GM18868 (cell line): ENCODE results near the gene SPEM3.

Experiments used
- ATAC-seq: cut with Tn5 transposase; IDR thresholded peaks from one replicate; pipeline ENCODE4 v1.9.1; 2021; ENCODE audit warnings: mild to moderate bottlenecking, moderate library complexity; ENCODE audit not compliant: unreplicated experiment

The SPEM3 gene

DNA sequence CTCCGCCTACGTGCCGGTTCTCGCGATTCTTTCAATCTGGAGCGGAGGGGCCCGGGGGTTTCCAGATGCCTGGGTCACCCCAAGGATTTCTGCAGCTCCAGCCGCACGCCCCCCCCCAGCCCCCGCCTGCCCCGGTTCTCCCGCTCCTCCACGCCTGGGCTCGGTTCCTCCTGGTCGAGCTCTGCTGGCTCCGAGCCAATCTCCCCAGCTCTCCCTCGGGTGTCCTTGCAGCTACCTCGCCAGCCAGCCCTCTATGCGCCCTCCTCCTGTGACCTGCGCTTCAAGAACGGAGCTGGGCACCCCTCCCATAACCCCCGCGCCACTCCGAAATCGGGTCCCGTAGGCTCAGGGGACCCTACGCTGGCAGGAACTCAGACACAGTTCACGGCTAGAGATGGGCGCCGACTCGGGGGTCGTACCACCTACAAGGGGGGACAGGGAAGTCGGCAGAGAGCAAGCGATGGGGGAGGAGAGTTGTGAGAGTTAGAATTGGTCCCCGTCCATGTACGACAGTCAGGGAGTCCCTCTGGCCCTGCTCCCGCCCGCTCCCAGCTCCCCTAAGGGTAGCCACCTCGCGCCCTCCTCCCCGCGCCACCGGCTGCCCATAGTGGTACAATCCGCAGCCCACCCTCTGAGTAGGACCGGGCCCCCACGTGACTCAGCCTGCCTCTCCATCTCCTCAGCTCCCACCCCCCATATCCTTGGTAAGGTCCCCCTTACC is 11.6 kb downstream of the SPEM3 start:
- no peak for ATAC-seq

DNA sequence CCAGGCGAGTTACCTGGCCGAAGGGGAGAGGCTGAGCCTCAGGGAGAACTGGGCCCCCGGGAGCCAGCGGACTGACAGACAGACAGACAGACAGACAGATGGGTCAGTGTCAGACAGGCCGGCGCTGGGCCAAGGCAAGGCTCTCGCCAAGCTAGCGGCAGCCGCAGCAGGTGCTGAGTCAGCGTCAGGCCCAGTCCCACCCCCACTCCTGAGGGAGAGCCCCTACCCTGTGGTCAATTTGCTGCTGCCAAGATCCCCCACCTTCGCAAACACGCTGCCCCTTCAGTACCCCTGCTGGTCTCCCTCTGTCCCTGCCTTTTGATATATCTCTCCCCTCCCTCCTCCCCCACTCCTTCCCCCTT is 12.2 kb downstream of the SPEM3 start:
- ATAC-seq, result no peak

DNA sequence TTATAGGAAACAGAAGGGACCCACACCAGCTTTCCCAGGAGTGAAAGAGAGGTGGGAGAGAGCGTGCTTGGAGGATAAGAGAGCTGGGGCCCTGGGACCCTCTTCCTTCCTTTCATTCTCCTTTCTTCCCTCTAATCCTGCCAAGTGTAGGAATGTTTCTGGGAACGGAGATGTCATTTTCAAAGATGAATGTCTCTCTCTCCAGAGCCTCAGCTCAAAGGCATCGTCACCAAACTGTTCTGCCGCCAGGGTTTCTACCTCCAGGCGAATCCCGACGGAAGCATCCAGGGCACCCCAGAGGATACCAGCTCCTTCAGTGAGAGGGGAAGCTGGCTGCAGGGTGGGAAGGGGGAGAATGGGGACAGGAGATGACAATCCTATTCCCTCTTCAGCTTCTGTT is 12.6 kb downstream of the SPEM3 start:
- no peak for ATAC-seq

DNA sequence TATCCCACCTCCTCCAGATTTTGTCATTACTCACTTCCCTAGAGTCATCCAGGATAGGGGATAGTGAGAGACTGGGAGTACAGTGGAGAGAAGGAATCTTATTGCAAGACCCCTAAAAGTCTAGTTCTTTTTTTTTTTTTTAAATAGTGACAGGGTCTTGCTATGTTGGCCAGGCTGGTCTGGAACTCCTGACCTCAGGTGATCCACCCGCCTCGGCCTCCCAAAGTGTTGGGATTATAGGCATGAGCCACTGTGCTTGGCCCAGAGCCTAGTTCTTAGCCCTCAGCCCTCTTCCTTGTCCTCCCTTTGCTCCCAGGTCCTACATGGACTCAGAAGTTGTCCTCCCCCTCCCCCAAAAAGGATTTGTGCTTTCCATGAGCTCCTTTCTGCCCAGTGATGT is 13.5 kb downstream of the SPEM3 start:
- ATAC-seq, result no peak

DNA sequence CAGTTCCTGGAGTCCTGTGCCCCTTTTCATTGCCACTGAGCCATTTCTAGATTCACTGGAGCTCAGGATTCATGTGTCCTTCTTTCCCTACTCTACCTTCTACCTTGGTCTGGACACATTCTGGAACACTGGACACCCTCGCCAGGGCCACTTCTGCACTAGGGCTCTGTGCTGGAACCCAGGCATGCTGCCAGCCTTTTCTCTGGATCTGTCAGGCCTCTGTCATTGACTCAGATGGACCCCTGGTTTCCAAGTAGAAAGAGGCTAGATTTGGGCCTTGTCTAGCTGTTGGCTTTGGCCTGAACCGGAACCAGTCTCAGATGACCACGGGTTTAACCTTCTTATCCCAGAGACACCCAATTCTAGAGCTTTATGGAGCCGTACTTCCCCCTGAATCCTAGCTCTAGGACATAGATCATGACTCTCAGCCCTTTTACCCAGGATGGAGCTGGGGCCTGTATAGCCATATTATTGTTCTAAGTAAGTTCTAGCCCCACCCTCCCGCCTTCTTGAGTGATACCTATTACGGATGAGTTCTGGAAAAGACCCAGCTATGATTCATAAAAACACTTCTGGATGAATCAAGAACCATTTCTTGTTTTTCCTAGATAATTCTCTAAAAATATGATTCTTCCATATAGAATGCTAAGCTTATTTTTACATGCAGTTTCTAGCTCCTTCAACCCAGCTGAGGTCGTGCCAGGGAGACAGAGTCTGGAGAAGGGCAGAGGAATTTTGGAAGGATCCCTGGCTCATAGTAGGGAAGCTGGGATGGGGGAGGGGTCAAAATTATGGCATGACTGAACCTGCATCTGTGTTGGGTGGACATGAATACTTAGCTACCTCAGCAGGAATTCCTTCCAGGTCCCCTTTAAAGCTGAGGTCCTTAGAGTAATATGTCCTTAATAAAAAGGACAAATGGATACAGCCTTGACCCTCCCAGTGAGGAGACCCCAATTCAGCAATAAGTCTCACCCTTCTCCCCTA is 15.1 kb downstream of the SPEM3 start:
- ATAC-seq, result no peak

DNA sequence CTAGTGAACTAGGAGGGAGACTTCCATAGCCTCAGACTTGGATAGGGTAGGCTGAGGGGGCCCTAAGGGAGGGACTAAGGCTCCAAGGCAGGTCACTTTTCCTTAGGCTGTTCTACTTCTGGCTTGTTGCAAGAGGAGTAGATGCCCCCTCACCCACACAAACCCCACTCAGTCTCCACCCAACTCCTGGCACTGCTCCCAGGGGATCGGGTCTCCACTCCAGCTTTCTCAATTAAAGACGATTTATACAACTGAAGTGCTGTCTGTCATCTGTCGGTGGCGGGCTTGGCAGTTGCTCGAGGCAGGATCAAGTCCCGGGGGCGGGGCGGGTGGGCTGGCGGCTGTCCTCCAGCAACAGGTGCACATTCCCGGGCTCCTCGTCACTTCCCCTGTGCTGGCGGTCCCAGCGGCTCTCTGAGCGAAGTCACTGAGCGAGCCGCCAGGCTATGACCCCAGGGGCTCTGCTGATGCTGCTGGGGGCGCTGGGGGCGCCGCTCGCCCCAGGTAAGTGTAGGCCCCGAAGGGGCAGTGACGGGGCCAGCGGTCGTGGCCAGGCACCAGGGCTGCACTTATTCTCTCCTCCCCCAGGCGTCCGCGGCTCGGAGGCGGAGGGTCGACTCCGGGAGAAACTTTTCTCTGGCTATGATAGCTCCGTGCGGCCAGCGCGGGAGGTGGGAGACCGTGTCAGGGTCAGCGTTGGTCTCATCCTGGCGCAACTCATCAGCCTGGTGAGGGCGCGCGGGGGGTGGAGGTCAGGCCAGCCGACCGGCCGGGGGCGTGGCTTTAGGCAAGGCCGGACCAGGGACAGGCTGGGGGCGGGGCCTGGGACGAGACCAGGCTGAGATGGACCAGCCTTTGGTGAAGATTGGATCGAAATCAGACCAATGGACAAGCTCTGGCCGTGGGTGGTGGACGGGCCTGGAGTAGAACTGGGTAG is 16.3 kb downstream of the SPEM3 start, which contains the start of gene CHRNB1:
Gene CHRNB1 (plus strand): TSS at position 380 of the 937 bp plus-strand sequence. CDS start 67 bp downstream, at position 447.
- ATAC-seq, result no peak

DNA sequence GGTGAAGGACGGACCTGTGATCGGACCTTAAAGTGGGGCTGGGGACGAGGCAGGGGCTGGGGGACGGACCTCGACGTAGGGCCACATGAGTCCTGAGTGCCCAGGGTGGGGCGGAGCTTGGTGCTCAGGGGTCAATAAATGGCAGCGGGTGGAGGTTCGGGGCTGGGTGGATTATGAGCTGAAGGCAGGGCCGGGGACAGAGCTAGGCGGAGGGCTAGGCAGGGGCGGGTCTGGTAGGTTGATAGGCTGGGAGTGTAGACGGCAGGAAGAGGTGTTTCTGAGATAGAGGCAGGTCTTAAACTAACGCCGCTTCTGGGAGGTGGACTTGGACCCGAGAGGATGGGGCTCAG is 16.9 kb downstream of the SPEM3 start:
- no peak for ATAC-seq

DNA sequence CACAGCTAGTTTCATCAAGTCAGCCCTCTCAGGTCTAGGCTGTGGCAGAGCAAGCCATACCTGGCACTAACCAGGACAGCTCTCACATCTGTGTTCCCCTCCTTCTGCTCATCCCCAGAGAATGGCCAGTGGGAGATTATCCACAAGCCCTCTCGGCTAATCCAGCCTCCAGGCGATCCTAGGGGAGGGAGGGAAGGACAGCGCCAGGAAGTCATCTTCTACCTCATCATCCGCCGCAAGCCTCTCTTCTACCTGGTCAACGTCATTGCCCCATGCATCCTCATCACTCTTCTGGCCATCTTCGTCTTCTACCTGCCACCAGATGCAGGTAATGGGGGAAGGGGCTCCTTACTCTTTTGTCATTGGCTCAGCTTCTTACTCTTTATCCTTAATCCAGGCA is 19.8 kb downstream of the SPEM3 start:
- ATAC-seq, result no peak

DNA sequence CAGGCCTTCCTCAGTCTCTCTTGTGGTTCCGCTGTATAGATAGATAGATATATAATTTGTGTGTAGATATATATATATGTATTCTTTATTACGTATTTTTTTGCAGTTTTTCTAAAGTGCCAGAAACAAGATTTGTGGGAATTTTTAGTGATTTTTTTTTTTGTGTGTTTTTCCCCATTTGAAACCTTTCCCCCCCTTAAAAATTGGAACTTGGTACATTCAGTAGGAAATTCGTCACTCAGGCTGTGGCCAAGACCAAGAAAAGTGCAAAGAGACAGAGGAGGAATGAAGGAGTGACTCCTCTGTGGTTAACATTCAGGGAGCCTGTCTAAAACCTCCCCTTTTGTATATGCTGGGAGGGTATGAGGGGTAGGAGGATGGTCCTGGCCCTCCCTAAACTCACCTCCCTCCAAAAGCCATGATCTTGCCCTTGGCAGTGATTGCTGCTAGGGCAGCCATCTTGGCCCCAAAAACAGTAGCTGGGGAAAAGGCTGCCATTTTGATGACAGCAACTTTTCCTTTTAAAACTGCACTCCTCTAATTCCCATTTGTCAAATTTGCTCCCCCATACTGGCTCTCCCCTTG is 31.4 kb downstream of the SPEM3 start:
- ATAC-seq, result no peak

DNA sequence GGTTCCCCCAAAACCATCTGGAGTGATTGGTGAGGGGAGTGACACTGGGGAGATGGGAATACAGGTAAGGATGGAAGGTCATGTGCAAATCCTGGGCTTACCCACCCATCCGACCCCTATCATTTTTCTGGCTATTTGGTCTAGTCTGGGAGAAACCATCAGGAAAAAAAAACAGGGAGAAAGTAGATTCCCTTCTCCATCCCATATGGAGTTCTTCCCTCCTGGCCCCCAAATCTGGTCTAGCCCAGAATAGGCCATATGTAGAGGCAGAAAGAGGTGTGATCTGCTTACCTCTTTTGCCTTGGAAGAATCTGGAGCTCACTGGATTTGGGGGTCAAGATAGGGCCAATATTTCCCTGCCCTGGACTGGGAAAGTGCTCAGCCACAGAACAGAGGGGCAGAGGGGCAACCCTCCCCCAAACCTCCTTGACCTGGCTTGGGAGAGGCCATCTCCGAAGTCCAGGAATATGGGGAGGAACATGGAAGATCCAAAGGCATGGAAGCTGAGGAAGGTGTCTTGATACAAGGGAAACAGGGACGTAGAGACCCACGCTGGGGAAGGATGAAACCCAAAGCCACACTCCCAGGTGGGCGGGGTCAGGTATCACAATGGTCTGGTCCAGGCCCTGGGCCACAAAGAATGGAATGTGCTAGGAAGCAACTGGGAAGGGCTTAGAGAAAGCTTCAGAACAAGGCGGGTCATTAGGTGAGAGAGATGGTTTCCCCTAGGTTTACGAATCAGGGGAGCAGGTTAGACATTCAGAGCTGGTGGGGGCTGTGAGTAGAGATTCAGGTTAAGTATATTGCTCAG is 32.4 kb downstream of the SPEM3 start:
- no peak for ATAC-seq

DNA sequence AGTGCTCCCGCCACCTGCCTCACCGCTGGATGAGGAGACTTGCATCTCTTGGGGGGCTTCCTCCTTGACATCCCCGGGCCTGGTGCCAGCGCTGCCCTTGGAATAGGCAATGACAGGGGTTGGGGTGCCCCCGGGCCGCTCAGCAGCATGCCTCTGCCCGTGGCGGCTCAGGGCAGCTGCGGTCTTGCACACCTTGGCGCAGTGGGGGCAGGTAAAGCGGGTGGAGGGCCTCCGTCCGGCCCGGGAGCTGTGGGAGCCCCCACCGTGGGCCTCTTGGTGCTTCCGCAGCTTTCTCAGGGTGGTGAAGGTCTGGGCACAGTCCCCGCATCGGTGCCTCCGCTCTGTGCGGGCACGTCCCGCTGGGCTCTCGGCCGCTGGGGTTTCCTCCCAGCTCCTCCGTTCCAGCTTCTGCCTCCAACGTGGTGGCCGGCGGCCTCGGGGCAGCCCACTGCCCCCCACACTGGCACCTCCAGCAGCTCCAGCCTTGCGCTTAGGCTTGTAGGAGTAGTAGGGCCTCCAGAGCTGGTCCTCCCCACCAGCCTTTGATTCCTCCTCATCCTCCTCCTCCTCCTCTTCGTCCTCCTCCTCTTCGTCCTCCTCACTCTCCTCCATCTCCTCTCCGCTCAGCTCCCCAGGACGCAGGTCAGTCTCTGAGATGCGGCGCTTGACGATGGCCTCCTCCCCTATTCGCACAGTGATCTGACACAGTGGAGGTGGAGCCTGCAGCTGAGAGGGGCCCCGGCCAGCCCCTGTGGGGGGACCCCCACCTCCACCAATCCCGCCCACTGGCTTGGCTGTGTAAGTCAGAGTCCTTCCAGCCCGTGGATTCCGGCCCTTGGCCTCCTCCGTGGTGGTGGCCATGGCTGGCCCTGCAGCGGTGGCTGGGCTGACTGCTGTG is 34.1 kb downstream of the SPEM3 start:
- no peak for ATAC-seq

DNA sequence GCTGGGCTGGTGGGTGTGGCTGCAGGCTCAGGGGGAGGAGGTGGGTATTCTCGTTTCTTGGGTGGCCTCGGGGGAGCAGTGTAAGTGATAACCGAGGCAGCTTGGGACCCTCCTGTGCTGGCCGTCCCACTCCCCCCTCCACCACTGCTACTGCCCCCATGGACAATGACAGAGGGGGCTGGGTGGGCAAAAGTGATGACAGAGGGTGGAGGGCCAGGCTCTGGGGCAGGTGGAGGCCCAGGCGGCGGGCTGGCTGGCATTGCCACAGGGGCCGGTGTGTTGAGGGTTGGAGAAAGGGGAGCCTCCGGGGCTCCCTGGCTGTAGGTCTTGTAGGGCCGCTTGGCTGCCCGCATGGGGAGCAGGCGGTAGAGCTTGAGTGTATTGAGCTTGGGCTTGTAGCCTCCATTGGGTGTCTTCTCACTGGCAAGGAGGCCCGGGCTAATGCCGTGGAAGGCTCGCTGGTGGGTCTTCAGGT is 34.8 kb downstream of the SPEM3 start:
- ATAC-seq, result no peak

DNA sequence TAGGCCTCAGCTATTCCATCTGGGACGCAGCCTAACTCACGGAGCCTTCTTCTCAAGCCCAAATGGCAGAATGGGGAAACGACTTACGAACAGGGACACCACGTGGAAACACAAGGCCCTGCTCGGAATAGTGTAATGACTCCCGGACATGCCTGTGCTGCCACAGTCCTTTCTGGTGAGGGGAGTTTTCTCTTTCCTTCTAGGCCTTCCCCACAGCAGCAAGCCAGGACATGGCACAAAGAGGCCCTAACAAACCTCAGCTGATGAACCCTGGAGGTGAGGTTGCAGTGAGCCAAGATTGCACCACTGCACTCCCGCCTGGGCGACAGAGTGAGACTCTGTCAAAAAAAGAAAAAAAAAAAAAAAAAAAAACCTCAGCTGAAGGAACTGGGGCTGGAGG is 35.4 kb downstream of the SPEM3 start:
- ATAC-seq, result no peak

DNA sequence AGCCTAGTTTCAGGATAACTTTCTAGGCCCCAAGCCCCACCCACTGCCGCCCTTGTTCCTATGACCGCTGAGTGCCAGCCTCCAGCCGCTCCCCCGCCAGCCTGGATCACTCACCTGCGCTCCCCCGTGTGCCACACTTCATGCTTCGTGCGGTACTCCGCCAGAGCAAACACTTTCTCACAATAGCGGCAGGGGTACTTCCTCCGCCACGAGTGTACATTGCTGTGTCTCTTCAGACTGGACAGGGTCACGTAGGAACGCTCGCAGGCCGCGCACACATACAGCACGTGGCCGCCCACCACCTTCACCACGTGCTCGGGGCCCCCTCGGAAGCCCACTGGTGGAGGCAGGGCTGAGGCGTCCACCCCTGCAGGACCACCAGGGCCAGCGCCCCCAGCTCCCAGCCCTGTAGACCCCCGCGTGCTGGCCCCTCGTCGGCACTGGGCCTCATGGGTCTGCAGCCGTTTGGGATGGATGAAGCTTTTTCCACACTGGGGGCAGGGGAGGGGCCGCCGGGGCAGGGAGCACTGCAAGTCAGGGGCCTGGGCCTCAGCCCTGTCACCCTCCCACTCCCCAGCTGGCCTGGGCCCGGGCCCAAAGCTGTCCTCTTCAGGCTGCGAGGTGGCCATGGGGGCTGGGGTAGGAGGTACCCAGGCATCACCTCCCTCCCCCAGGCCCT is 37.1 kb downstream of the SPEM3 start:
- no peak for ATAC-seq

DNA sequence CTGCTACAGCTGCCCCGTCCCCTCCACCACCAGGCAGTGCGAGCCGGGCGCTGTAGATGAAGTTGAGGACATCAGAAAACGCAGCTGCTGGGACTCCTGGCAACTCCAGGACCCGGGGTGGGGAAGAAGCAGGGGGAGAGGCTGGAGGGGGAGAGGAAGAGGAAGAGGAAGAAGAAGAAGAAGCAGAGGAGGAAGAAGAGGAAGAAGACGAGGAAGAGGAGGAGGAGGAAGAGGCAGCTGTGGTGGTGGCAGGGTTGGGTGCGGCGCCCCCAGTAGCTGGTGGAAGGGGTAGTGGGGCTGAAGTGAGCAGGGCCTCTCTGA is 37.6 kb downstream of the SPEM3 start:
- no peak for ATAC-seq

DNA sequence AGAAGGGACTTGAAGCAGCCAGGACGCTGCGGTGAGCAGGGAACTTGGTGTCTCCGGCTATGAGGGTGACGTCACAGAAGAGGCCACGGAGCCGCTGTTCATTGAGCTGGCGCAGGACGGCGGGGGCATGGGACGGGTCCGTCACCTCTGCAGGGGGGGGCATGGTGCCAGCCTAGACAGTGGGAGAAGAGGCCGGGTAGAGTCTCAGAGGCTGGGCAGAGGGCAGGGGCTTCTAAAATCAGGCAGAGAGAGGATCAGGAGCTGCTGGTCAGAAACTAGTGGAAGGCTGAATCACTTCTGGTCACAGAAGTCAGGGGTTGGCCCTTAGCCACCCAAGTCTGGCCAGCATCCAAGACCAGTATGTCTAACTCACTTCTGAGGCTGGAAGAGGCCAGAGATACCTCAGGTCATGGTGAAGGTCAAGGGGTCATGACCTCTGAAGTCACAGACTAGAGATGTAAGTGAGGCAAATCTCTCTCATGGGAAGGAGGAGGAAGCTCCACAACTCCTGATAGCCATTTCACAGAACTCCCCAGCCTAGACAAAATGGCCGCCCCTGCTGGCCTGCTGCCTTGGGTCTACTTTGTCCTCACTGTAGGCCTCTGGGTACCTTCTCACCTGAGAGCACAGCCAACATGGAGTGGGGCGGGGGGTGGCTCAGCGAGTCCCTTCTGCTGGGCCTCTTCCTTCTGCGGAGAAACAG is 38.1 kb downstream of the SPEM3 start:
- ATAC-seq, result no peak

DNA sequence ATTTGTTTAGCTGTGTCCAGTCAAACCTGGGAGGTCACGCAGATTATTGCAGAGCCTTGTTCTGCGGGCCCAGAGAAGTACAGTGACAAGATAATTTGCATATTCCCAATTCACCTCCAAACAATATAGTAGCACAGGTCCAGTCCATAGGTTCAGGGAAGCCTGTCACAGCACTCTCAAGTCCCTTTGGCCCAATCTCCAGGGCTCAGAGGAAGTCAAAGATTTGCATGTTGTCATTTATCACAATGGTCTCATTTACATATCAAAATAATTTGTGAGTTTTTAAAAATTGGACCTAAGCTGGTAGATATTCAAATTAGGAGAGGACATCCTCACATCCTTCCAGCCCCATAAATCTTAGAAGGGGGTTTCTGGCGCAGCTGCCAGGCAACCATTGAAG is 38.8 kb downstream of the SPEM3 start:
- ATAC-seq, result no peak

DNA sequence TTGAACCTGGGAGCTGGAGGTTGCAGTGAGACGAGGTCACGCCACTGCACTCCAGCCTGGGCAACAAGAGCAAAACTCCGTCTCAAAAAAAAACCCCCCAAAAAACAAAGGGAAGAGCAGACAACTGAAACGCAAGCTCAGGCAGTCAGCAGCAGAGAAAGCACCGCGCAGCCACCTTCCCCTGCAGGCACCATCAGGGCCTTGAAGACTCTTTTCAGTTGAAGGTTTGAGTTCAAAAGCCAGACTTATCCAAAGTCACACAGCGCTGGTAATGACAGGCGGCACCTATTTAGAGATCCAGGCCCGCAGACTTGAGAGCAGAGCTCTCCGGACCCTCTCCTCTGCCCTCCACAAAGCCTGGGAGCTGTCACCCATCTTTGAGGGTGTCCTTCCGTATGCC is 39.6 kb downstream of the SPEM3 start:
- no peak for ATAC-seq
